ENCODE measurements around the gene AUNIP.
A peak's percentile ranks its signal among the peaks of the same experiment; 100 is the strongest.
"Not testable (repeated sequence)": the region's sequence is repeated elsewhere in the genome, so short reads cannot be mapped to it uniquely, and the experiment has no call there.

AUNIP gene

DNA sequence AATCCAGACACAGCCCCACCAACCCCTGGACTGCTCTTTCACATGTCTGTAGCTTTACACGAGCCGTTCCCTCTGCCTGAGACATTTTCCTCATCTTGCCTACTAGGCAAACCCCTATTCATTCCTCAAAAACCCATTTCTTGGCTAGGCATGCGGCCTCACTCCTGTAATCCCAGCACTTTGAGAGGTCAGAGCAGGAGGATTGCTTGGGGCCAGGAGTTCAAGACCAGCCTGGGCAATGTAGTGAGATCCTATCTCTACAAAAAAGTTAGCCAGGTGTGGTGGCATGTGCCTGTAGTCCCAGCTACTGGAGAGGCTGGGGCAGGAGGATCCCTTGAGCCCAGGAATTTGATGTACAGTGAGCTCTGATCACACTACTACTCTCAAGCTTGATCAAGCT lies 5.2 kb upstream of the AUNIP start:
- no peak for DNase-seq (ENCODE audit: low spot score)

DNA sequence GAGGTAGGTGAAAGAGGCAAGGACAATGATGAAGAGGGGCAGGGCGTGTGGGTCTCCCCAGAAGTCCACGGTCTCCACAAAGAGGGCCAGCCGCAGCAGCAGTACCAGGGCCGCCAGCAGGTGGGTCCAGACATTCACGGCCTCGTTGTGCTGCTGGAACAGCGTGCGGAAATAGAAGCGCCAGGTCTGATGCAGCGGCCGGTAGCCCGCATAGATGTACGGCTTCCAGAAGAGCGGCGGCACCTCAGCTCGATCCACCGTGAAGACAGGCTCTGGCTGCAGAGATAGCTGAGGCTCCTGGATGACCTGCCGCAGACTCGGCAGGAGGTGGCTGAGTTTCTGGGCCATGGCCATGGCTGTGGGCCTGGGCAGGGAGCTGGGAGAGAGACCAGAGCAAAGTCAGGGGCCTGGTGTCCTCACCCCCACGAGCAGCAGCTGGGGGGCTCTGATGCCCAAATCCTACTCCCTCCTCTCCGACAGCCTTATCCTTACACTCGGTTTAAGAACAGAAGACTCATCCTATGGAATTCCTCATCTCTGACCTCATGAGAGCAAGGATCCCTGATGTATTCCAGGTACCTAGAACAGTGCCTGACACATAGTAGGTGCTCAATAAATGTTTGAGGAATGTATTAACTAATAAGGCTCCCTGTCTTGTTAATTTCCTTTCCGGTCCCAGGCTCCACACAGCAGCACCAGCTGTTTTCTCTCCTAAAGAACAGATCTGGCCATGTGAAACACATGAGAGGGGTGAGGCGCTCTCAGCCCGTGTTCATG lies 4.4 kb upstream of the AUNIP start:
- no peak for DNase-seq (ENCODE audit: low spot score)

DNA sequence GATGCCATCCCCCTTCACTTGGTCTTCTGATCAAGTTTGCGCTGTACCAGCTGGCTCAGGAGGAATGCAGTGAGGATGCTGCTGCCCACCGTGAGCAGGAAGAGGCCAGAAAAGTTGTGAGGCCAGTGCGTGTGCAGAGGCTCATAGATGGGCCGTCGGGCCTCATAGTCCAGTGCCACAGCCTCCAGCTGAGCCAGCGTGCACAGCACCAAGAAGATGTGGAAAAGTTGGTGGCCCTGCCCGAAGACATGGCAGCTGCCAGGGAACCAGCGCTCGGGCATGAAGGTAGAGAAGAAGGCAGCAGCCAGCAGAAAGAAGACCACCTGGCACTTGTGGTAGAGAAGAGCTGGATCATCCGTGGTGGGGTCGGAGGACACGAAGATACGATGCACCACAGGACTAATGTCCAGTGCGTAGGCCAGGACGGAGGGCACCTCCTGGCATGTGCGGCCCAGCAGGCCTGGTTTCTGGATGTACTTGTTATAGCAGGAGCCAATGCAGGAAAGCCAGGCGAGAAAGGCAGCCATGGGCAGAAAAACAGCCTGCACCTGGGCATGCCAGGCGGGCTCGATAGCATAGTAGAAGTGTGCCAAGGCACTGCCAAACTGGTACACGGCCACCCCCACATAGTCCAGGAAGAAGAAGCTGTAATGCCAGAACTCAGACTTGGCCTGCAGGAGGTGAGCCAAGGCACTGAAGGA lies 3.7 kb upstream of the AUNIP start:
- DNase-seq (ENCODE audit: low spot score): no peak

DNA sequence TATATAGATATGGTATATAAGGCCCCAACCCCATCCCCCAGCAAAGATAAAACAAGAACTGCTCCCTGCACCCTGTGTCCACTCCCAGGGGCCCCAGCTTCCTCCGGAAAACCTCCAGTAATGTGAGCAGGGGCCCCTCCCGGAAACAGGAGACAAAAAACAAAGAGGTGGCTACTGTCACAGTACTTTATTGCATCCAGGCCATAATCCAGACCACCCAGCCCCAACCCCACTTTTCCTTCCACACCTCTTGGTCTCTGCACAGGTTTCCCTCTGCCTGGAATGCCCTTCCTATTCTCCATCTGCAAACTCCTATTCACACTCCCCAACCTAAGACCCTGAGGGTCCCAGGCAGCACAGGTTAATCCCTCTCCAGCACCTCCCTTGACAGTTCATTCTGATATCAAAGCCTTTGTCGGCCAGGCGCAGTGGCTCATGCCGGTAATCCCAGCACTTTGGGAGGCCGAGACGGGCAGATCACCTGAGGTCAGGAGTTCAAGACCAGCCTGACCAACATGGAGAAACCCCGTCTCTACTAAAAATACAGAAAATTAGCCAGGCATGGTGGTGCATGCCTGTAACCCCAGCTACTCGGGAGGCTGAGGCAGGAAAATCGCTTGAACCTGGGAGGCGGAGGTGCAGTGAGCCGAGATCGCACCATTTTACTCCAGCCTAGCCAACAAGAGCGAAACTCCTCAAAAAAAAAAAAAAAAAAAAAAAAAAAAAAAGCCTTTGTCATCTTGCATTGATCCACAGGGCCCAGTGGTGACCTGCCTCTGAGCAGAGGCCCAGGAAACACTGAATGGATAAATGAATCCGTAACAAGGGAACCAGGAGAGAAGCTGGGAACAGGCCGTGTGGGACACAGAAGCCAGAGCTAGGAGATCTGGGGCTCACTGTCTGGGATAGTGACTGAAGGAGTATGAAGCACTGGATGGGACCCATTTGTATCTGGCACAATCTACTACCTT lies 2.3 kb upstream of the AUNIP start:
- no peak for DNase-seq (ENCODE audit: low spot score)

DNA sequence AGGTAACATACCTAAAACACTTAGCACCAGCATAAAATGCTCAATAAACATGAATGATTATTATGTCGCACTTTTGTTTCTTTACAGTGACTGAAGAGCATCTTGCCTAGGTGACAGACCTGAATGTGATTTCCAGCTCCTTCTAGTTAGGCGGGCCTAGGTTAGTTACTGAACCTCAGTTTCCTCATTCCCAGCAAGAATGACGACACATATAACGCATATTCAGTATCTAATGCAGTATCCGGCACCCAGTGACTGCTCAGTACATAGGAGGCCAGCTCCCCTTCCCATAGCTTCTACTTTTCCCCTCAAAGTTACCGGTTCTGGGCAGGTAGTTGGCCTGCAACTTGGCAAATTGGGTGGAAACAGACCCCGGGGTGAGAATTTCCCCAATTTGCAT lies 763 bp downstream of the AUNIP start:
- DNase-seq (ENCODE audit: low spot score): no peak

DNA sequence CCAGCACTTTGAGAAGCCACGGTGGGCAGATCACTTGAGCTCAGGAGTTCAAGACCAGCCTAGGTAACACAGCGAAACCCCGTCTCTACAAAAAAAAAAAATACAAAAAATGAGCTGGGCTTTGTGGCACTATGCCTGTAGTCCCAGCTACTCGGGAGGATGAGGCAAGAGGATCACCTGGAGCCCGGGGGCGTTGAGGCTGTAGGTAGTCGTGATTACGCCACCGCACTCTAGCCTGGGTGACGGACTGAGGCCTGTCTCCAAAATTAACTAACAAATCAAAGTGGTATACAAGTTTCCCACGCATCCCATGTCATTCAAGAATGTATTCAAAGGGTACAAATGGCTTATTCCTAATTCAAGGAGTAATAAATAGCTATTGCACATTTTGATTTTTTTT lies 2.4 kb downstream of the AUNIP start:
- DNase-seq (ENCODE audit: low spot score): no peak

DNA sequence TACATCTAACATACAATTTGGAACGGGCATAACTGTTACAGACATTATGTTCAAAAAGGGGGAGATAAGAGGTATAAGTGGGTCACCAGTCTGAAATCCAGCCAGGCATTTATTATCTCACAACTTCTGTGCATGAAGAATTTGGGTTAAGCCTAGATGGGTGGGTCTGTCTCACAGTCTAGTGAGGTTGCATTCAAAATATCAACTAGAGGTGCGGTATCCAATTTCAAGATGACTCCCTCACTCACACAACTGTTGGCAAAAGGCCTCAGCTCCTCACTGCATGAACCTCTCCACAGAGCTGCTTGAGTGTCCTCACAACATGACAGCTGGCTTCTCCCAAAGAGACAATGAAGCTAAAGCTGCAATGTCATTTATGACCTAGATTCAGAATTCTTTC lies 4.7 kb downstream of the AUNIP start:
- peak; percentile 47 for DNase-seq (ENCODE audit: low spot score)

DNA sequence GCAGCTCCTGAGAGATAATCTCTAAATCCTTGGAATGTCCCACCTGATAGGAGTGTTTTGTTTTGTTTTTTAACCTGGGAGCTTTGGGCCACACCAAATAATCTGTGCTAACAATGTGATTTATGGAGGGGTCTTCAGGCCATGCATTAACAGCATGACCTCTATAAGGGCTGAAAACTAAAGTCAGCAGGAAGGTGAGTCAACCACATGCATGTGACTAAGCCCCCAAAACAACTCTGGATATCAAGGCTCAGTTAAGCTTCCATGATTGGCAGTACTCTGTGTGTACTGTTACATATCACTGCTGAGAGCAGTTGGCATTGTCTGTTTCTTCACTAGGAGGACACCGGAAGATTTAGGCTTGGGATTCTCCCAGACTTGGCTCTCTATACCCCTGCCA lies 10.7 kb downstream of the AUNIP start:
- DNase-seq (ENCODE audit: low spot score): no peak

DNA sequence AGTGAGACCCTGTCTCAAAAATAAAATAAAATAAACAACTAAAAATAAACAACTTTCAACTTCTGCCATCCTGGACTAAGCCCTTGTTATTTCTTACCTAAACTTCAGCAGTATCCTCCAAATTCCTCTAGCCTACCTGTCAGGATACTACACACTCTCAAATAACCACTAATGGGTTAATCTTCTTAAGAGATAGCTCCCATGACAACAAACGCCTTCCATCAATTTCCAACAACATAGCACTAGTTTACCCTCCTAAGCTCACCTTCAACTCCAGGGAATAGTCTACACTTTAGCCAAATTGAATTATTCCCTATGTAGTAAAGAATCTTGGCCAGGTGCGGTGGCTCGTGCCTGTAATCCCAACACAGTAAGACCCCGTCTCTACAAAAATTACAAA lies 11.3 kb downstream of the AUNIP start:
- no peak for DNase-seq (ENCODE audit: low spot score)

DNA sequence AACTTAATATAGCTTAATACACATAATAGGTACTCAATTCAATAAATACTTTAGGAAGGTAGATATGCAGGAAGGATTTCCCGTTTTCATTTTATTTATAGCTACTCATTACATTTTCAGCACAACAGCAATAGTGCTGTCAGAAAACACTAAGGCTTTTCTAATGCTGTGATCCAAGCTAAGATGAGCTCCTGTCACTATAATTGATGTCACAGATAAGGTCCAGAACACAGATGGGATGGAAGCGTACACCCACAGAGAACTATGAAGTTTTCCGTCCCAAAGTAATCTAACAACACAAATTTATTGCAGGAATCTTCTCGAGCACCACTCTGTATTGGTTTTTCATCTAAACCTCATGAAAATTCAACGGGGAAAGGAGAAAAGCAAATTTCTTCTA lies 13.6 kb downstream of the AUNIP start:
- no peak for DNase-seq (ENCODE audit: low spot score)

DNA sequence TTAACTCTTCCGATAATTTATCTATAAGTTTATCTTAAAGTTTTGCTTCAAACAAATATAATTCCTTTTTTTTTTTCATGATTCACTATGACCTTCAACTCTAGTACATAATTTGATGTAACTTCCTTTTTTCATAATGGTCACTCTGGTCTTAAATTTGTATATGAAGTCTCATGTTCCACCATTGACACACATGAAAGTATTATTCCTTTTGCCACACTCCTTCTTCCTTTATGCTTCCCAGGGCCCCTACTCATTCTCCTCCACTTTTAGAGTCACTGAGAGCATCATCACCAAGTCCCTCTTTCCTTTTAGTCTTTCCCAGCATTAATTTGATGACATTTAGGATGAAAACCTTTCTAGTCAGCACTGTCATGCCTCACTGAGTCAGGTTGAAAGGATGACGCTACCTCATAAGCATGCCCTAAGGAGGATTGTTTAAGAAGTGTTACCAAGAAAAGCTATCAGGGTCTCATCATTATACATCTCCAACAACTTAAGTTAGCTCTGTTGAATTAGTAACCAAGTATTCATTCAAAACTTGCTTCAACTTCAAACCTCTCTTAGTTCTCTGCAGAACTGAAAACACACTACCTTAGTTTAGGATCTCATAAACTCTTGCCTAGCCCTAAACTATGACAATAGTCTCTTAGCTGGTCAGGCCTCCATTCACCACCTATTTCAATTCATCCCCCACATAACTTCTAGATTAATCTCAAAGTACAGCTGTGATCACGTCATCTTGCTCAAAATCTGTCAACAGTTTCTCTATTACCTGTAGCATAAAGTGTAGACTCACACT lies 14.5 kb downstream of the AUNIP start:
- DNase-seq (ENCODE audit: low spot score): no peak

DNA sequence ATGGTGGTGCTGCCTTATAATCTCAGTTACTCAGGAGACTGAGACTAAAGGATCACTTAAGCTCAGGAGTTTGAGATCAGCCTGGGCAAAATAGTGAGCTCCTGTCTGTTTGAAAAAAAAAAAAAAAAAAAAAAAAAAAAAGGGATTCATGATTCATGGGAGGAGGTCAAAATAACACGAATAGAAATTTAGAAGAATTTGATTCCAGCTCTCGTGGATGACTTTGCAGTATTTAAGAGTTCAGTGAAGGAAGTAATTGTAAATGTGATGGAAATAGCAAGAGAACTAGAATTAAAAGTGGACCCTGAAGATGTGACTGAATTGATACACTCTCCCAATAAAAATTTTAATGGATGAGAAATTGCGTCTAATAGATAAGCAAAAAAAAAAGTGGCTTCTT lies 15.8 kb downstream of the AUNIP start:
- DNase-seq (ENCODE audit: low spot score): no peak

DNA sequence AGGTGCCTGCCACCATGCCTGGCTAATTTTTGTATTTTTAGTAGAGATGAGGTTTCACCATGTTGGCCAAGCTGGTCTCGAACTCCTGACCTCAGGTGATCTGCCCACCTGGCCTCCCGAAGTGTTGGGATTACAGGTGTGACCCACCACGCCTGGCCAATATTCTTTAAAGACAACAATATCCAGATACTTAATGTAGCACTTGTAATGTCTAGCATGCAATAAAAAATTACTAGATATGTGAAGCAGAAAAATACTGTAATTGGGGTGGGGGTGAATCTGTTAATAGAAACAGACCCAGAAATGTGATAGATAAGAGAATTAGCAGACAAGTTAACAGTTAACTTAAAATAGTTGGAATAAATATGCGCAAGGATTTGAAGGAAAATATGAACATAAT lies 19.4 kb downstream of the AUNIP start:
- DNase-seq (ENCODE audit: low spot score): not testable (repeated sequence)

DNA sequence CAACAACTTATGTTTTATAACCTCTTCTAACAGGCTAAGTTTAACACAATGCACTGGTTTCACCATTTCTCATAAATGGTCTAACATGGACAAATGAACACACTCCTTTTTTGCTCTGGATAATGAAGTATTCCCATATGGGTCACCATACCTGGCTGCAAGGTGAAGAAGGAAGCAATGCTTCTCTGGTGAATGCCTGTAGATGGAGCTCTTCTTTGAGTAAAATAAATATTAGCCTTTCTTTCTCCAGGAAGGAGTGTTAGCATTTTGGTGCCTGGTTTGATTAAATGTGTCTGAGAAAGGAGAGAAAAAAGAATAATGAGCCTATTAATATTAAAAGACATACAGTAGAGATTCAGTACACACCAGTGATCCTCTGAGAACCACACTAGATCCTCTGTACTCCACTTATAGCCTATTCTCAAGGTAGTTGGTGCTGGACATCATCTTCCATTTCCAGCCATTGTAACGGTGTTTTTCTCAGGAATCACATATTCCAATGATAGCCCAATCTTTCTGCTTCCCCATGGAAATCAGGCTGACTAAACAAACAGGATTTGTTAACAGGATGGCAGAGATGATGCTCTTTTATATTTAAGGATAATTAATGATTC lies 21.9 kb downstream of the AUNIP start:
- DNase-seq (ENCODE audit: low spot score): no peak

DNA sequence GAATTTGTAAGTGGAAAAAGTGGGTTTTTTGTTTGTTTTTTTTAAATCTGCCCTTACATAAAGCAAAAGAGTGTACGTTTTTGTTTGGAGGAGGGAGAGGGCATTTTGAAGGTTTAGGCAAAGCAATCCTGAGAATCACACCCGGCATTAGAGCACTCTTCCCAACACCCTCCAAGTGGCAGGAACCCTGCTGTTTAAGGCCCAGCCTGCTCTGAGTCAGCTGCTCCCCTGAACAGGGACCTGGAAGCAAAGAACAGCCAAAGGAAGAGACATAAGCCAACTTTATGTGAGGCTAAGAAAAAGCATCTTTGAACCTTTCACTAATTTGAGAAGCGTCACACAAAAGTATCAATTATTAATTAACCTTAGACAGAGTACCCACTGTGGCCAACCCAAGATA lies 22.6 kb downstream of the AUNIP start:
- DNase-seq (ENCODE audit: low spot score): no peak

DNA sequence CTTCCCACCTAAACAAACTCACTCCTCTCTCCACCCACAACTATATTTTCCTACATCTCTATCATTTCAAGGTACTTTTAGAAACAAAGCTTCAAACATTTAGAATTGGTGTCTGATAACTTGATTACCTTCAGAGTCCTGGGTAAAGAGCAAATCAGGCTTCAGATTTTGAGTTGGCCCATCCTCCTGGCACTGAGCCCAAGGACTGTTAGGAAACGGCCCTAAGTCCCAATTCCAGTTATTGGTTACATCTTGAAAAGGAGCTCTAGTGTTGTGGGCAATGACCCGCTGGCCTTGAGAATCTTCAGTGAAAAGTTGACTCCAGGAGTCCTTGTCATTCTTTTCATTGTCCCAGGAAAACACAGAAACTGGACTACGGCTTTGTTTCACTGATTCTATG lies 24.4 kb downstream of the AUNIP start:
- no peak for DNase-seq (ENCODE audit: low spot score)

DNA sequence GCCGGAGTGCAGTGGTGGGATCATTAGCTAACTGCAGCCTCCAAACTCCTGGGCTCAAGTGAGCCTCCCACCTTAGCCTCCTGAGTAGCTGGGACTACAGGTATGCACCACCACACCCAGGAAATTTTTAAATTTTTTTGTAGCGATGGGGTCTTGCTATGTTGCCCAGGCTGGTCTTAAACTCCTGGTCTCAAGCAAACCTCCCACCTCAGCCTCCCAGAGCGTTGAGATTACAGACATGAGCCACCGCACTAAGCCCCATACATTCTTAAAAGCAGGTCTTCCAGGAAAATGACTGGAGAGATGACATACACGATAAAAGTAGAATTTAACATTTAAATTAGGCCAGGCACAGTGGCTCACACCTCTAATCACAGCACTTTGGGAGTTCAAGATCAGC lies 26.1 kb downstream of the AUNIP start:
- DNase-seq (ENCODE audit: low spot score): no peak

DNA sequence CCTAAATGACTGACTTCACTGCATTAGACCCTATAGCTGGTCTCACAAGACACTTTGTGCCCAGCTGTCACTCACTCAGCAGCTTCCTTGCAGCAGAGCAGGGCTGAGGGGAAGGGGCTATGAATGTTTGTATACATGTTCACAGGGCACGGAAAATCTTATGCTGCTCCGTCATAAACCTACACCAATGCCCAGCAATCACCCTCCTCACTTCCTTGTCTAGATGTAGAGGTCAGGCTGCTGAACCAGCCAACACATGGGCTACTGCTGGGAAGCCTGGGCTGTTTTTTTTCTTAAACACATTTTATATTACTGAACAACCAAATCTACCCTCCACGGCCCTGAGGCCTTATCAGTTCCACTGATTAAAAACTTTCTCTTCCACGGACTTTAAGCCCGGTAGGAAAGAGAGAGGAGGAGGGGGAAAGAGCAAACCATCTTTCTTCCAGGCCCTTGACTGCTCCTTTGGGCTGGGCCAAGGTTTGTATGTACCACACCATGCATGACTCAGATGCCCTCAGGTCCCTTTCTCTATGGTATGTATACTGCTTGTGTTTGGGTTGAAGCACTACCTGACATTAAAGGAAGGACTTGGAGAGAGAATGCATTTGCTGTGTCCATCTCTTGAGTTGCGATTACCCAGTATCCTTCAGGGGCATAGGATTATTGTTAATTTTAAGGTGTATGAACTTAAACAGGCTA lies 26.8 kb downstream of the AUNIP start:
- no peak for DNase-seq (ENCODE audit: low spot score)

DNA sequence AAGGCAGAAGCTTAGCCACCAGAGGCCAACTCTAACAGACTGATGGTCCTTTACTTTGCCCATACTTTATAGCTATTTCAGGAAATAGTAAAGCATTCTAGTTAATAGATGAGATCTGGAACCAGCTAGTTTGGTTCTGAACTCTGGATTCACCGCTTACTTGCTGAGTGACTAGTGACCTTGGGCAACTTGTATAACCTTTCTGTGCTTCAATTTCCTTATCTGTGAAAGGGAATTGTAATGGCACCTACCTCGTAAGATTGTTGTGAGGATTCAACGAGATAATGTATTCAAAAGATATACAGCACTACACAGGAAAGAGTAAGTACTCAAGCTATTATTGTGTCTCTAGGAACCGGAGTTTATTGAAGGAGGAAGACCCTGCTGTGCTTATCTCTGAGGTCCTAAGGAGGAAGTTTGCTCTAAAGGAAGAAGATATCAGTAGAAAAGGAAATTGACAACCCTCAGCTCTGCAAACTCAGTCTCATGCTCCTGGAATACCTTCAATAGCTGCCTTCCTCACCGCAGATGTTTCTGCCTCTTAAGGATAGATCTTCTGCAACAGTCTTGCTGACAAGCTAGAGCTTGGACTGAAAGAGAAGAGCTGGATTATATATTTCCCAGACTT lies 27.6 kb downstream of the AUNIP start:
- no peak for DNase-seq (ENCODE audit: low spot score)

DNA sequence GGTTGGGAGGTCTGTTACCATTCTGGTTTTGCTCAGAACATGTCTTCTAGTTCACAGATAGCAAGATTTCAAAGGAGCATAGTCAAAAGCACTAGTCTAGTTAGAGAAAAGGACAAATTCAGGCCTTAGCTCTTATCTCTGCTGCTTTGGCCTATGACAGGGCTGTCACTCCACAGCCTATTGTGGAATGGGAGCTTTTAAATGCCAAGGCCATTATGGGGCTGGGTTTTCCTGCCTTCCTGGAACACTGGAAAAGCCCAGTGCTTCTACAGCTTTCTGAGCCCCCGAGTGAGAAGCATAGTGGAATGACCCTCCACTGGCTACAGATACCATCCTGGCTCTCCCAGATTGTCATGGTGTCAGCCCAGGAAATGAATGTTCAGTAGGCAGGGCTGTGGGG lies 30.2 kb downstream of the AUNIP start:
- DNase-seq (ENCODE audit: low spot score): no peak
